ENCODE results near the gene YIPF4. TPM values are rescaled to one million over a fixed set of nuclear protein-coding genes. Genes with fewer than 3 reads are reported as not detected.

Gene YIPF4
- total RNA-seq, 4 donors from 2014 or later, result 11.9 to 26.3 (median 21.3) TPM

GRCh38 chr2:32277363-32277673 is 386 bp upstream of the YIPF4 start:
- TF ChIP-seq EP300 (IDR thresholded peaks at IDR 0.05) (no peak), CTCF (IDR thresholded peaks at IDR 0.05) (no peak)
- Histone ChIP-seq H3K9me3 (no peaks in the 10 kb centered on the region), H3K4me3 (peak overlapping the region; percentile 76 to 99 (median 81)), H3K27me3 (peaks cover 0 to 4% (median 0%) of the 10 kb centered on the region in 4 donors), H3K4me1 (peaks cover 27 to 37% (median 32%) of the 10 kb centered on the region in 4 donors), H3K36me3 (peaks cover 0 to 16% (median 4%) of the 10 kb centered on the region in 4 donors), H3K27ac (replicated peaks in 1 of 4) (peak overlapping the region; percentile 77 to 90 (median 87))
- 62% methylated on average over 5 of the region's 5 CpGs for WGBS
- intact Hi-C loops (cut with DNase I), result no loop called here
- no peak for DNase-seq (ENCODE audit: extremely low spot score)

GRCh38 chr2:32278478-32278853 is 762 bp downstream of the YIPF4 start:
- TF ChIP-seq POLR2AphosphoS5 (IDR thresholded peaks at IDR 0.05) (no peak), EP300 (IDR thresholded peaks at IDR 0.05) (no peak), POLR2A (IDR thresholded peaks at IDR 0.05; ENCODE audit: low read depth) (no peak), CTCF (IDR thresholded peaks at IDR 0.05) (no peak)
- 13% methylated on average over 6 of the region's 6 CpGs for WGBS
- H3K36me3 ChIP-seq, result peaks cover 0 to 25% (median 13%) of the 10 kb centered on the region in 4 donors
- H3K27ac ChIP-seq (replicated peaks in 1 of 4), result peak overlapping the region; percentile 77 to 90 (median 87)
- peak overlapping the region; percentile 76 to 99 (median 81) for H3K4me3 ChIP-seq
- no peak for DNase-seq (ENCODE audit: extremely low spot score)
- H3K9me3 ChIP-seq, result no peaks in the 10 kb centered on the region
- peaks cover 27 to 37% (median 34%) of the 10 kb centered on the region in 4 donors for H3K4me1 ChIP-seq
- H3K27me3 ChIP-seq, result no peaks in the 10 kb centered on the region
- intact Hi-C loops (cut with DNase I), result no loop called here

- DNase-seq (ENCODE audit: extremely low spot score), result no peak
- intact Hi-C loops (cut with DNase I), result no loop called here
- no peaks in the 10 kb centered on the region for H3K9me3 ChIP-seq
- H3K27me3 ChIP-seq, result no peaks in the 10 kb centered on the region
- no peak overlapping the region for H3K27ac ChIP-seq (replicated peaks in 1 of 4)
- H3K4me1 ChIP-seq, result peaks cover 44 to 57% (median 51%) of the 10 kb centered on the region in 4 donors
- TF ChIP-seq CTCF (IDR thresholded peaks at IDR 0.05) (no peak), POLR2A (IDR thresholded peaks at IDR 0.05; ENCODE audit: low read depth) (no peak), EP300 (IDR thresholded peaks at IDR 0.05) (no peak), POLR2AphosphoS5 (IDR thresholded peaks at IDR 0.05) (no peak)
- H3K4me3 ChIP-seq, result no peak overlapping the region
- H3K36me3 ChIP-seq, result peaks cover 0 to 41% (median 15%) of the 10 kb centered on the region in 4 donors
- 85% methylated on average over 2 of the region's 2 CpGs for WGBS
Measured at GRCh38 chr2:32284321-32284720, 6.6 kb downstream of the YIPF4 start.

GRCh38 chr2:32289165-32289999 is 11.7 kb downstream of the YIPF4 start:
- Histone ChIP-seq H3K9me3 (no peaks in the 10 kb centered on the region), H3K4me1 (peaks cover 20 to 39% (median 31%) of the 10 kb centered on the region in 4 donors), H3K27me3 (no peaks in the 10 kb centered on the region), H3K36me3 (peaks cover 0 to 39% (median 11%) of the 10 kb centered on the region in 4 donors), H3K27ac (replicated peaks in 1 of 4) (peak overlapping the region in 1 of 4 donors; percentile 4), H3K4me3 (no peak overlapping the region)
- intact Hi-C loops (cut with DNase I), result no loop called here
- WGBS, result 46% methylated on average over 4 of the region's 4 CpGs
- TF ChIP-seq POLR2AphosphoS5 (IDR thresholded peaks at IDR 0.05) (no peak), POLR2A (IDR thresholded peaks at IDR 0.05; ENCODE audit: low read depth) (no peak), EP300 (IDR thresholded peaks at IDR 0.05) (no peak), CTCF (IDR thresholded peaks at IDR 0.05) (no peak)
- DNase-seq (ENCODE audit: extremely low spot score), result no peak

Data from esophagus muscularis mucosa (tissue), 4 donors.